Stimulated activated CD8-positive, alpha-beta memory T cell treated with anti-CD3 and anti-CD28 coated beads, Interleukin-4, amount 100 ng/mL, for 24 hours (primary cell): ENCODE data around the gene OR2C3.
"Not testable (repeated sequence)": the region's sequence is repeated elsewhere in the genome, so short reads cannot be mapped to it uniquely, and the experiment has no call there.

Experiments used
- DNase-seq: peaks from one replicate; pipeline ENCODE4 v3.0.0-alpha.2; 2020; ENCODE audit warnings: low read depth

Gene OR2C3

DNA sequence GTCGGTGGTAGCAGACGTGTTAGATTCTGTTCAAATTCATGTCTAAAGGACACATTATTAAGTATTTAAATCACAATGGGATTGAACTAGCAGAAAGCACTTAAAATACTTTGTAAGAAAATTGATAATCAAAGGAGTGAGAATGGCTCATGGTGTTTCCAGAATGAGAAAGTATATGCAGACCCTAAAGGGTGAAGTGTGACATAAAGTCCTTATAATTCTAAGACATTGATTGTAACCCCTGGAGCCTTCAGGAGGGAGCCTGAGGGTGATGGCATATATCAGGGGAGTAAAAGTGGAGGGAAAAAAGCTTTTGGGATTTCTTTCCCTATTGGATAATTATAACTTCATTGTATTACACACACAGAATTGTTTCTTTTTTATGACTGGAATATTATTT lies at the start of gene OR2C3:
TSS of gene OR2C3 (minus strand) at position 101 of the 400 bp plus-strand sequence. CDS start 3,929 bp downstream, outside the sequence.
- DNase-seq, result no peak

GRCh38 chr1:247578946-247579460 lies 42.8 kb upstream of the OR2C3 start:
- no peak for DNase-seq

DNA sequence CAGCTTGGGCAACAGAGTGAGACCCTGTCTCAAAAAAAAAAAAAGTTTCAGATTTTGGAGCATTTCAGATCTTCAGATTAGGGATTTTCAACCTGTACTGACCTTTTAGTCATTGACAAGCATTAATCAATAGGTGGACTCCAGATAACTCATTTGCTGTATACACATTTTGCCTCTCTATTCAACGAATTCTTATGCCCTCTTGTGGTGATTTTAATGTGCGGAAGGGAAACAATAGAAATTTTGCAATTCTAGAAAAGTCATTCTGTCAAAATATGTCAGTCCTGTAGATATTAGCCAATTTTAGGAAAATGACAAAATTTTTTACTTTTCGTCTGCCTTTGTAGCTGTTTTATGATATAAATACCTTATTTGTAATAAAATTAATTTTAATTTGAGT lies 40.3 kb upstream of the OR2C3 start:
- DNase-seq, result no peak

- DNase-seq, result no peak
Measured at GRCh38 chr1:247574664-247575063, 38.4 kb upstream of the OR2C3 start.

DNA sequence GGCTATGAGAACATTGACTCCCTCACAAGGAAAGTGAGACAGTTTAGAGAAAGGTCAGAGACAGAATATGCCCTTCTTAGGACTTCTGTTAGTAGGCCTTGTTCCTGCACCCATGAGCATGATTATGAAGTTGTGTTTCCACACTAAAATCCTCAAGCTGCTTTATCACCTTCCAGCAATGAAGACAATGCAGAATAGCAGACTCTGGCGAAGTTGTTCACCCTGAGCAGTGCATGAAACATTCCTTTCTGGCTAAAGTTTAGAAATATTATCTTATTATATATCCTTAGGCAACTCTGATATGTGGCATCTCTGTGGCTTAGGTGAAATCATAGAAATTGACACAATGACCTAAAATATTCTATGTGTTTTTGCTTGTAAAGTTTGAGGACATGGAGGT lies 38.0 kb upstream of the OR2C3 start:
- DNase-seq, result no peak

GRCh38 chr1:247562198-247562597 lies 26.0 kb upstream of the OR2C3 start:
- no peak for DNase-seq

DNA sequence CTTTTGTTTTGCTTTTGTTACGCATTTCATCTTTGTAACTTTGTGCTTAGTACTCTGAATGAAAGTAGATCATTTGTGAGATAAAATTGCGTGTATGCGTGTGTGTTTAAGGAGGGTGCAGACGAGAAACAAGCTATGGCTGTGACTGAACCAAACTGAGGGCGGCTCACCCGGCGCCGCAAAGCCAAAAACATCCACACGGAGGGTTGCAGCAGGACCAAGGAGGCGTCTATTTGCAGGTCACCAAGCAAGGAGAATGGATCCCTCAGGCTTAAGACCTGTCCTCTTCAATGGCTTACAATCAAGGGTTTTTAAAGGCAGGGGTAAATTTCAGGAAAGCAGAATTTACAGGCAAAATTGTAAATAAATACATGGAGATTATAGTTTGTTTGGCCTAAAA lies 25.5 kb upstream of the OR2C3 start:
- no peak for DNase-seq

DNA sequence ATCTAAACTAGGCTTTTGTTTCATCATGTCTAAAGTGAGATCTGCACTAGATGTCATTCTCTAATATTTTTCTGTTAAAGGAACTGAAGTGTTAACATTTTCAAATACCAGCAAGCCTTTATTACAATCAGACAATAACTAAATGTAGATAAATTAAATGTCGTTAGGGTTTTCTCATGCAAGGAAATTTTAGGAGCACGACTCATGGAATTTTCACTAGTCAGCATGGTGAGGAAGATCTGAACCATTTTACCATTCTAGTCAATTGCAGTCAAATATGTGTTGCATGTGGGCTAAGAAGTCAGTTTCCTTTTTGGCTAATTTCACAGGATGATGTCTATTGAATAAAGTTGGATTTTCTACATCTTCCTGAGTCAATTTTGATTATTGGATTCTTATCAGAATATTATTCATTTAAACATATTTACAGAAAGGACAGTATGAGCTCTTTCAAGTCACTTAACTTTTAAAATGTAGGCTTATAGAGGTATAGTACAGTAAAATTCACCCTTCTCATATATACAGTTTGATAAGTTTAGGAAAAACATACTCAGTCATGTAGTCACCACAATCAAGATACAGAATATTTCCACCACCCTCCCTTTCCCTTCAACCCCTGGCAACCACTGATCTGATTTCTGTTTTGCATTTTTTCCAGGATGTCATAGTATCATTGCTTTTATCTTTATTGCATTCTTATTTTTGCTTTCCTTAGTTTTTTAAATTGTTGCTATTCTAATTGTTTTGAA lies 21.9 kb upstream of the OR2C3 start:
- no peak for DNase-seq

GRCh38 chr1:247552231-247552630 lies 16.0 kb upstream of the OR2C3 start:
- no peak for DNase-seq

- no peak for DNase-seq
Measured at GRCh38 chr1:247551721-247552120, 15.5 kb upstream of the OR2C3 start.

DNA sequence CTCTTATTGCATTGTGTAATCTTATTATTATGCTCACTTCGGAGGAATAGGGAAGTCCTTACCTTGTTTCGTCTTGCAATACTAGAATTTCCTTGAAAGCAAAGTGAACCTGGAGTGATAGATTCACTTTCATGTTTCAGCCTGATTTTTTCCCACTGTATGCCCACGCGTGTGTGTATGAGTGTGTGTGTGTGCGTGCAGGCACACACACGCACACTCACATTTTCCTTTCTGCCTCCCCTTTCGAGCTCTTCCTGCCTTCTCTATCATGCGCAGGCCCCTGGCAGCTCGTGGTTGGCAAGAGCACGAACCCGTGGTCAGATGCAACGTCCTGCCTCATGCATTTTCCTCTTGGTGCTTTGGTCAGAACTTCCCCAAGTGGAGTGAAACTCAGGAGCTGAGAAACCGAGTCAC lies 12.5 kb upstream of the OR2C3 start, which contains the start of gene GCSAML:
TSS of gene GCSAML (plus strand) at position 366 of the 414 bp plus-strand sequence. CDS start 58 bp downstream, outside the sequence.
- no peak for DNase-seq

DNA sequence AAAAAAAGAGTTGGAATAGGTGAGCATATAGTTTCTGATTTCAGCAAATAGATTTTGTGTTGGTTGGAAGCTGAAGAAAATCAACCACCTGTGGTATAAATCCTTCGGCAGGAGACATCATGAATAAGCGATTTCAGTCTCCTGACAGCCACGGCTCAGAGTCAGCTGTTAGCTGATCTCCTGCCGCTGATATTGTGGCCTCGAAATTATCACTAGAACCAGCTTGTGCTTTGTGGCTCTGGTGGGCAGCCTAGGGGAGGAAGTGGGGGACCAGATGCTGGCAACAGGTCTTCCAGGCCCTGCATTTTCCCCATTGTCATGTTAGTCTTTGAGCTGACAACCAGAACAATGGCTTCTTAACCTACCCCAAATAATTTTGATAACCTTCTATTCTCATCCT lies 11.9 kb upstream of the OR2C3 start:
- DNase-seq, result no peak

GRCh38 chr1:247542811-247543210 lies 6.6 kb upstream of the OR2C3 start:
- DNase-seq, result no peak

DNA sequence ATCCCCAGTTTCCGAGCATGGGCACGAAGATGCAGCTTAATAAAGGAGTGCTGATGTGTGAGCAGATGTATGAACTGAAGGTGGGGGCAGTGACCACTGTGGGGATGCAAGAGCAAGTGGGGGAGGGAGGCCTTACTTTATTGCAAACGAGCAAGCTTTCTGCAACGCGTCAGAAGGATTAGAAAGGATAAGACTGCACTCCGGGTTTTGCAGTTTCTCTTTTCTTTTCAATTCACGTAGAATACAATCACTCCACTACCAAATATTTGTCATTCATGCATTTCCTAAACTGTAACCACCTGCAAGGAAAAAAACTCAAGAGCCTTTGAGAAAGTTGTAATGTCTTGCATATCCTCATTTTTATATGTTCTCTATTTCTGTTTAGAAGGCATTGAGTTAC lies 4.3 kb upstream of the OR2C3 start:
- no peak for DNase-seq

DNA sequence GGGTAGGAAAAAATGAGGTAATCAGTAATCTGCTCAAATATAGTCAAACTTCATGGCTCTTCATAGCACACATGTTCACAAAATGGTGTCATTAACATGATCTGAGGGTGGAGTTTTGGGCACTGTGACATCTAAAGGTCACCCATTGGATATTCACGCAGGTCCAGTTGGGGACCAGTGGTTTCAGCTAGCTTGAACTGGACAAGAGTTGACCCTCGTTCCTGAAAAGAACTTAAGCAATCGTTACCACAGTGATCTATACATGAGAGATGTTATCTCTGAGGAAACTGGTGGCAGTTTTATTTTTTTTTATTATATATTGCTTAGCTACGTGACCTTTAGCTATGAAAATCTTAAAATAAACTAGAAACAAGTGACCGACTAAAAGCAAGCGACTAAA lies 3.0 kb upstream of the OR2C3 start:
- DNase-seq, result no peak

- DNase-seq, result no peak
Measured at GRCh38 chr1:247538561-247538960, 2.3 kb upstream of the OR2C3 start.

GRCh38 chr1:247535402-247535801 lies 838 bp downstream of the OR2C3 start:
- no peak for DNase-seq

DNA sequence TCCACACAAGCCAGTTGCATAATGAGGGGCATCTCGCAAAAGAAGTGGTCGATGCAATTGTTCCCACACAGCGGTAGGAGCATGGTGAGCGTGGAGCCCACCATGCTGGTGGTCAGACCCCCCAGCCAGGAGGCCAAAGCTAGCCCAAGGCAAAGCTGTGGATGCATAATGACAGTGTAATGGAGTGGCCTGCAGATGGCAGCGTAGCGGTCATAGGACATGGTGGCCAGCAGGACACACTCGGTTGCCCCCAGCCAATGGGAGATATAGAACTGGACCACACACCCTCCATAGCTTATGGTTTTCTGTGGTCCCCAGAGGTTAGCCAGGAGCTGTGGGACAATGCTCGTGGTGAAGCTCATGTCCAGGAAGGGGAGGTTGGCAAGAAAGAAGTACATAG lies 4.3 kb downstream of the OR2C3 start:
- DNase-seq, result no peak

- no peak for DNase-seq
Measured at GRCh38 chr1:247530785-247531184, 5.5 kb downstream of the OR2C3 start.

- no peak for DNase-seq
Measured at GRCh38 chr1:247529771-247530355, 6.4 kb downstream of the OR2C3 start.

DNA sequence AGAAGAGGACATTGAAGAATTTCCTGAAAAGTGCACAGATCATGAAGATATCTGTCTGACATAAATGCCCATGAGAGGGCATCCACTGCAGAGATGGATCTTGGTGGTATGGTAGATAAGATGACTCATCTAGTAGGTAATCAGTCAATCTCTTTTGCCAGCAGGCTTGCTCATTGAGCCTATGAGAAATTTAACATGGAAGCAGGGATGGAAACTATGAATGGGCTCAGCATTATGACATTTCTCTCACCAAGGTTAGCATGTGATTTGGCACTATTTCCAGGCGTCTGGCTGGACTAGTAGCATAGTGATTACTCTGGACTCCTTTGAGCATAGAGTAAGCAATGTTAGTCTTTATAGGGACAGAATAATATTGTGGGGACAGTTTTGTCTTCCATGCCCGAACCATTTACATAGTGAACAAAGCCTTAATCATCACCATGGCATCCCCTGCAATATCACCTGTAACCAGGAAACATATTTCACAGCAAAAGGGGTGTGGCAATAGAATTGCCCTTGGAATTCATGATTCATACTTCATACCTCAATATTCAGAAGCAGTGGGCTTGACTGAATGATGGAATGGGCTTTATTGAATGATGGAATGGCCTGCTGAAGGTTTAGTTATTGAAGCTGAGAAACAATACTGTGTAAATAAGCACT lies 7.3 kb downstream of the OR2C3 start:
- no peak for DNase-seq

GRCh38 chr1:247521886-247522285 lies 14.4 kb downstream of the OR2C3 start:
- not testable (repeated sequence) for DNase-seq

DNA sequence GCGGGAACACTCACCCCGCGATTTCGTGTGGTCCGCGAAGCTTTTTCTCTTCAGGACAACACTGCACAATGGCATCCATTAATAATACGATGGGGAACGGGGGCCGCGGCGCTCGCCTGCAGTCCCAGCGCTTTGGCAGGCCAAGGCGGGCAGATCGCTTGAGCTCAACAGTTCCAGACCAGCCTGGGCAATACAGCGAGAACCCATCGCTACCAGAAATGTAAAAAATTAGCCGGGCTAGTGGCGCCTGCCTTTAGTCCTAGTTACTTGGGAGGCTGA lies 17.7 kb downstream of the OR2C3 start:
- no peak for DNase-seq
